ENCODE results near the gene SUN3. TPM values are rescaled to one million over a fixed set of nuclear protein-coding genes. Genes with fewer than 3 reads are reported as not detected.
A peak's percentile ranks its signal among the peaks of the same experiment; 100 is the strongest.

Gene SUN3
- total RNA-seq, 1 donor from 2014 or later: not detected

- no peak for DNase-seq (ENCODE audit: low read depth in 2 of 2)
Measured at GRCh38 chr7:47979832-47980181, 49.1 kb downstream of the SUN3 start.

- peak; percentile 45 to 58 for DNase-seq (ENCODE audit: low read depth in 2 of 2)
Measured at GRCh38 chr7:47979145-47979831, 49.6 kb downstream of the SUN3 start, which contains the start of gene HUS1. Gene HUS1 (minus strand): TSS chr7:47979615. CDS start chr7:47979519, 96 bp downstream.

GRCh38 chr7:47978790-47979144 is 50.1 kb downstream of the SUN3 start:
- DNase-seq (ENCODE audit: low read depth in 2 of 2): no peak

GRCh38 chr7:47973739-47974138 is 55.2 kb downstream of the SUN3 start:
- DNase-seq (ENCODE audit: low read depth in 2 of 2): no peak

GRCh38 chr7:47970761-47971160 is 58.1 kb downstream of the SUN3 start:
- peak; percentile 44 to 83 for DNase-seq (ENCODE audit: low read depth in 2 of 2)

- peak; percentile 61 to 86 for DNase-seq (ENCODE audit: low read depth in 2 of 2)
Measured at GRCh38 chr7:47968847-47969774, 59.8 kb downstream of the SUN3 start.

GRCh38 chr7:47967708-47968107 is 61.2 kb downstream of the SUN3 start:
- DNase-seq (ENCODE audit: low read depth in 2 of 2): no peak

- DNase-seq (ENCODE audit: low read depth in 2 of 2): no peak
Measured at GRCh38 chr7:47967123-47967522, 61.8 kb downstream of the SUN3 start.

- DNase-seq (ENCODE audit: low read depth in 2 of 2): no peak
Measured at GRCh38 chr7:47965456-47965855, 63.5 kb downstream of the SUN3 start.

- no peak for DNase-seq (ENCODE audit: low read depth in 2 of 2)
Measured at GRCh38 chr7:47962262-47962661, 66.6 kb downstream of the SUN3 start.

- no peak for DNase-seq (ENCODE audit: low read depth in 2 of 2)
Measured at GRCh38 chr7:47957156-47957555, 71.8 kb downstream of the SUN3 start.

GRCh38 chr7:47956220-47956619 is 72.7 kb downstream of the SUN3 start:
- no peak for DNase-seq (ENCODE audit: low read depth in 2 of 2)

GRCh38 chr7:47954231-47954911 is 74.5 kb downstream of the SUN3 start:
- no peak for DNase-seq (ENCODE audit: low read depth in 2 of 2)

- DNase-seq (ENCODE audit: low read depth in 2 of 2): no peak
Measured at GRCh38 chr7:47953822-47954221, 75.1 kb downstream of the SUN3 start.

GRCh38 chr7:47952224-47952623 is 76.7 kb downstream of the SUN3 start:
- DNase-seq (ENCODE audit: low read depth in 2 of 2): no peak

GRCh38 chr7:47951374-47951773 is 77.5 kb downstream of the SUN3 start:
- no peak for DNase-seq (ENCODE audit: low read depth in 2 of 2)

- DNase-seq (ENCODE audit: low read depth in 2 of 2): peak; percentile 24 to 87
Measured at GRCh38 chr7:47950714-47951113, 78.2 kb downstream of the SUN3 start.

- no peak for DNase-seq (ENCODE audit: low read depth in 2 of 2)
Measured at GRCh38 chr7:47949703-47950102, 79.2 kb downstream of the SUN3 start.

GRCh38 chr7:47948141-47948790 is 80.6 kb downstream of the SUN3 start, which contains the start of gene PKD1L1:
Gene PKD1L1 (minus strand): TSS chr7:47948466. CDS start chr7:47948440, 26 bp downstream.
- peak in 1 of 2 donors; percentile 83 for DNase-seq (ENCODE audit: low read depth in 2 of 2)

- no peak for DNase-seq (ENCODE audit: low read depth in 2 of 2)
Measured at GRCh38 chr7:47947355-47947749, 81.6 kb downstream of the SUN3 start.

GRCh38 chr7:47946581-47947354 is 82.1 kb downstream of the SUN3 start:
- DNase-seq (ENCODE audit: low read depth in 2 of 2): peak in 1 of 2 donors; percentile 94

Measured in dermis microvascular lymphatic vessel endothelial cell (primary cell).